GM19238 (cell line): ENCODE measurements around the gene INPP5A.

Experiments used
- DNase-seq: peaks from one replicate; pipeline ENCODE4 v3.0.0; 2011; ENCODE audit warnings: low spot score; ENCODE audit not compliant: insufficient read length

INPP5A gene

GRCh38 chr10:132534391-132535064, 3.1 kb upstream of the INPP5A start:
- no peak for DNase-seq

GRCh38 chr10:132535065-132535651, 2.4 kb upstream of the INPP5A start:
- DNase-seq, result no peak

GRCh38 chr10:132536241-132536876, 1.2 kb upstream of the INPP5A start:
- DNase-seq, result no peak

- peak; percentile 97 for DNase-seq
Observed at GRCh38 chr10:132536877-132537683, 507 bp upstream of the INPP5A start.

GRCh38 chr10:132538031-132538789, 623 bp downstream of the INPP5A start:
- DNase-seq, result no peak

GRCh38 chr10:132538790-132539421, 1.3 kb downstream of the INPP5A start:
- DNase-seq, result no peak

GRCh38 chr10:132539431-132539839, 1.8 kb downstream of the INPP5A start:
- no peak for DNase-seq

- DNase-seq, result no peak
Observed at GRCh38 chr10:132539894-132540293, 2.3 kb downstream of the INPP5A start.

GRCh38 chr10:132540456-132540855, 2.9 kb downstream of the INPP5A start:
- no peak for DNase-seq

- no peak for DNase-seq
Observed at GRCh38 chr10:132541129-132541528, 3.5 kb downstream of the INPP5A start.

- no peak for DNase-seq
Observed at GRCh38 chr10:132541601-132542011, 4.0 kb downstream of the INPP5A start.

GRCh38 chr10:132542086-132542775, 4.6 kb downstream of the INPP5A start:
- no peak for DNase-seq

- no peak for DNase-seq
Observed at GRCh38 chr10:132542819-132543218, 5.2 kb downstream of the INPP5A start.

- DNase-seq, result no peak
Observed at GRCh38 chr10:132543916-132544743, 6.5 kb downstream of the INPP5A start.

- no peak for DNase-seq
Observed at GRCh38 chr10:132544744-132545658, 7.4 kb downstream of the INPP5A start.

GRCh38 chr10:132545659-132546367, 8.2 kb downstream of the INPP5A start:
- DNase-seq, result no peak

- DNase-seq, result no peak
Observed at GRCh38 chr10:132546567-132547420, 9.2 kb downstream of the INPP5A start.
